Cardiac muscle cell (in vitro differentiated cells and primary cell): Measurements from ENCODE around the gene UAP1L1. TPM values are rescaled to one million over a fixed set of nuclear protein-coding genes. Genes with fewer than 3 reads are reported as not detected.

Source experiments
- DNase-seq, 2 donors: peaks; one replicate each; pipeline versions ENCODE4 v3.0.0 to v3.0.0-alpha.2; 2010 to 2017; ENCODE audit warnings: low read depth in 1 of 2, low spot score in 1 of 2
- H3K27ac ChIP-seq: fragments of 200-600 bp; sonication (generic); 2 replicates; pipeline ENCODE4 v1.5.1; 2016
- H3K27me3 ChIP-seq: fragments of 200-600 bp; sonication (generic); 2 replicates; pipeline ENCODE4 v1.6.0; 2016; ENCODE audit warnings: control low read depth
- H3K36me3 ChIP-seq: fragments of 200-600 bp; sonication (generic); 2 replicates; pipeline ENCODE4 v1.5.1; 2016; ENCODE audit warnings: control low read depth
- H3K4me1 ChIP-seq: fragments of 200-600 bp; sonication (generic); 2 replicates; pipeline ENCODE4 v1.8.1; 2017; ENCODE audit warnings: low read depth, mild to moderate bottlenecking, mixed run types
- H3K4me3 ChIP-seq: fragments of 200-600 bp; sonication (generic); 2 replicates; pipeline ENCODE4 v1.5.1; 2016; ENCODE audit warnings: mild to moderate bottlenecking
- H3K9me3 ChIP-seq: fragments of 200-600 bp; sonication (generic); 2 replicates; pipeline ENCODE4 v1.5.1; 2017; ENCODE audit warnings: low read depth, mild to moderate bottlenecking, control low read depth
- polyA plus RNA-seq: library from polyadenylated mRNA; unstranded; fragments of >200 nt; fragmentation: Nextera tagmentation; extraction: Ambion mirVana; gene quantifications from 2 replicates; pipeline ENCODE4 v1.2.1, GENCODE V29; 2016
- total RNA-seq: library from RNA; depleted of rRNA; stranded (reverse); fragments of >200 nt; gene quantifications from 2 replicates; pipeline ENCODE4 v1.2.3, GENCODE V29; 2016
- TF ChIP-seq, protein P1 (sequence below): IDR thresholded peaks from 2 replicates; pipeline ENCODE4 v1.5.1; 2012; ENCODE audit warnings: low read depth, mild to moderate bottlenecking, low read length

The UAP1L1 gene
- total and polyA plus RNA-seq, 2 experiments from 2014 or later: 9.9 to 13.3 TPM

DNA sequence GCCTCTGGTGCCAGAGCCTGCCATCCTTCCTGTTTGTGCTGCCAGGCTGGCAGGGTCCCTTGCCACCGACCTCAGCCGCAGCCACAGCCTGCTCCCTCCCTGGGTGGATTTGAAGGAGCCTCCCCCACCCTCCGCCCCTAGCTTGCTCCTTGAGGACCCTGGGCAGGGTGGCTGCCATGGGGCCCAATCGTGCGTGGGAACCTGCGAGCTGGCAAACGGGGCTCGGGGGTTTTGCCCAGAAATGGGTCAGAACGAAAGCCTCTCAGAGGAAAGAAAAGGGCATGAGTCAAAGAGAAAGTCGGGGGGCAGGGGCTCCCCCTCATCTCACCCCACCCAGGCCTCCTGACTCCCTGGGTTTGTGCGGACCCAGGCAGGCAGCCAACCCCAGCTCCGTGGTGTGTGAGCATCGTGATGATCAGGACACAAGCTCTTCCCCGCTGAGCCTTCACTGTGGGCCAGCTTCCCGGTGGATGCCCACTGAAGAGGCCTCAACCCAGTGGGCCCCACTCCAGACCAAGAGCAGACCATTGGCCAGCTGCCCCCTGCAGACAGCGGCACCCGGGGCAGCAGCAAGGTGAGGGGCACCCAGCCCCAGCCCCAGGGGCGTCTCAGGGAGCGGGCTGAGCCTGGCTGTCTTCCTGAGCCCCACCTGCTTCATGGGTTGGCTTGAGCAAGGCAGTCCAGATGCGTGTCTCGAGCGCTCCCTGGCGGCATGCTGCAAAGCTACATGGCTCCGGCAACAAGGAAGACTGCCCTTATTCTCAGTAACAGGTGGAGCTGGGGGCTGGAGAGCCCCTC is 42.4 kb upstream of the UAP1L1 start:
- Histone ChIP-seq H3K36me3 (no peaks in the 10 kb centered on the region), H3K4me3 (no peak overlapping the region), H3K9me3 (no peaks in the 10 kb centered on the region), H3K4me1 (no peaks in the 10 kb centered on the region), H3K27ac (no peak overlapping the region), H3K27me3 (no peaks in the 10 kb centered on the region)
- TF ChIP-seq, protein P1, sequence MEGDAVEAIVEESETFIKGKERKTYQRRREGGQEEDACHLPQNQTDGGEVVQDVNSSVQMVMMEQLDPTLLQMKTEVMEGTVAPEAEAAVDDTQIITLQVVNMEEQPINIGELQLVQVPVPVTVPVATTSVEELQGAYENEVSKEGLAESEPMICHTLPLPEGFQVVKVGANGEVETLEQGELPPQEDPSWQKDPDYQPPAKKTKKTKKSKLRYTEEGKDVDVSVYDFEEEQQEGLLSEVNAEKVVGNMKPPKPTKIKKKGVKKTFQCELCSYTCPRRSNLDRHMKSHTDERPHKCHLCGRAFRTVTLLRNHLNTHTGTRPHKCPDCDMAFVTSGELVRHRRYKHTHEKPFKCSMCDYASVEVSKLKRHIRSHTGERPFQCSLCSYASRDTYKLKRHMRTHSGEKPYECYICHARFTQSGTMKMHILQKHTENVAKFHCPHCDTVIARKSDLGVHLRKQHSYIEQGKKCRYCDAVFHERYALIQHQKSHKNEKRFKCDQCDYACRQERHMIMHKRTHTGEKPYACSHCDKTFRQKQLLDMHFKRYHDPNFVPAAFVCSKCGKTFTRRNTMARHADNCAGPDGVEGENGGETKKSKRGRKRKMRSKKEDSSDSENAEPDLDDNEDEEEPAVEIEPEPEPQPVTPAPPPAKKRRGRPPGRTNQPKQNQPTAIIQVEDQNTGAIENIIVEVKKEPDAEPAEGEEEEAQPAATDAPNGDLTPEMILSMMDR: peak; percentile 96
- peak; percentile 87 to 89 for DNase-seq

DNA sequence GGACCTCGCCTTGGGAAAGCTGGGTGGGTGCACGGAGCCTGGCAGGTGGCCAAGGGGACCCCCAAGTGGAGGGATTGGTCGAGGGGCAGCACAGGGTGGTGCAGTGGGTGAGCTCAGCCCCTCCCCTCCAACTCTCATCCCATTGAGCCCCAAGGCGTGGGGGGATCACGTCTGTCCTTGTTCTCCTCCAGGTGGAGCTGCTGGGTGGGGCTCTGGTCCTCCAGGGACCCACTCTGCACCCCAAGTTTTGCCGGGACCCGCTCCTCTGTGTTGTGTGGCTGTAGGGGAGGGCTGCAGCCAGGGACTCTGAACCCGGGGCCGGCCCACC is 41.8 kb upstream of the UAP1L1 start:
- no peaks in the 10 kb centered on the region for H3K4me1 ChIP-seq
- no peak for DNase-seq
- H3K27me3 ChIP-seq: no peaks in the 10 kb centered on the region
- no peak overlapping the region for H3K27ac ChIP-seq
- no peaks in the 10 kb centered on the region for H3K9me3 ChIP-seq
- TF ChIP-seq, protein P1: no peak
- H3K4me3 ChIP-seq: no peak overlapping the region
- no peaks in the 10 kb centered on the region for H3K36me3 ChIP-seq

DNA sequence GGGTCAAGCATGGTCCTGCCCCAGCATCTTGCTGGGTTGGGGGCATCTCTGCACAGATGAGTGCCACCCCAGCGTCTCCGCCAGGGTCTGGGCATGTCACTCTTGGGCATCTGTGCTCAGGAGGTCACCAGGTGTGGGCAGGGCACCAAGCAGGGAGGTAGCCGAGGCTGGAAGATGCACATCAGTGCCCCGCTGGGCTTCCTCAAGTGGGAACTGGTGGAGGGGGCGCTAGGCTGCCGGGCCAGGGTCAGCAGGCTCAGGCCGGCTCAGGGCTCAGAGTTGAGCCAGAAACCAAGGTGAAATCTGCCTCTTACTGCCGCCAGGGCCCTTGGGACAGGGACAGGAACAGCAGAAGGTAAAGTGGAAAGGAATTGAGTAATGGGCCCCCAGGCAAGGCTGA is 41.4 kb upstream of the UAP1L1 start:
- Histone ChIP-seq H3K4me3 (no peak overlapping the region), H3K27ac (no peak overlapping the region), H3K4me1 (no peaks in the 10 kb centered on the region), H3K9me3 (no peaks in the 10 kb centered on the region), H3K36me3 (no peaks in the 10 kb centered on the region), H3K27me3 (no peaks in the 10 kb centered on the region)
- no peak for DNase-seq
- TF ChIP-seq, protein P1: no peak

DNA sequence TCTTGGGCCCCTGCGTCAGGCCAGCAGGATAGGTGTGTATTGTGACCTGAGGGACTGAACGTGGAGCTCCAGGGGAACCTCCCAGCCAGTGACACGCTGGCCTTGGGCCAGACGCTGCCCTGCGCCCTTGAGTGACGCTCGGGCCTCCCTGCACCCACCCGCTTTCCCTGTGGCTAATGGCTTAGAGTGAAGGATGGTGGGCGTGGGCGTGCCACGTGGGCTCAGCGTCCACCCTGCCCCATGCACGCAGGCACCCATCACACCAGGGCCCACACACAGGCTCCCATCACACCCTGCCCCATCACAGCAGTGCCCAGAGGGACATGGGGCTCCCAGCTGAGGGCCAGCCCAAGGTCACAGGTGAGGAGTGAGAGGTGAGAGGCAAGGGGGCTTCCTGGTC is 40.3 kb upstream of the UAP1L1 start:
- H3K4me1 ChIP-seq: no peaks in the 10 kb centered on the region
- no peak overlapping the region for H3K27ac ChIP-seq
- no peaks in the 10 kb centered on the region for H3K27me3 ChIP-seq
- DNase-seq: no peak
- no peak overlapping the region for H3K4me3 ChIP-seq
- no peaks in the 10 kb centered on the region for H3K36me3 ChIP-seq
- TF ChIP-seq, protein P1: no peak
- no peaks in the 10 kb centered on the region for H3K9me3 ChIP-seq

DNA sequence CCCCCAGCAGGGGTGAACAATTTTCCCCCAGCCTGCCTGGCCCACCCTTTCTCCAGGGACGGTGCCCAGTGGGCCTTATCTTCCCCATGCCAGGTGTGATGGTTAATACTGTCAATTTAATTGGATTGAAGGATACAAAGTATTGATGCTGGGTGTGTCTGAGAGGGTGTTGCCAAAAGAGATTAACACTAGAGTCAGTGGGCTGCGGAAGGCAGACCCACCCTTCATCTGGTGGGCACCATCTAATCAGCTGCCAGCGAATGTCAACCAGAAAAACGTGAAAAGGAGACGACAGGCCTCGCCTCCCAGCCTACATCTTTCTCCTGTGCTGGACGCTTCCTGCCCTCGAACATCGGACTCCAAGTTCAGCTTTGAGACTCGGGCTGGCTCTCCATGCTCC is 39.8 kb upstream of the UAP1L1 start:
- no peaks in the 10 kb centered on the region for H3K9me3 ChIP-seq
- H3K27ac ChIP-seq: no peak overlapping the region
- no peaks in the 10 kb centered on the region for H3K4me1 ChIP-seq
- no peaks in the 10 kb centered on the region for H3K27me3 ChIP-seq
- H3K36me3 ChIP-seq: no peaks in the 10 kb centered on the region
- no peak for DNase-seq
- TF ChIP-seq, protein P1: no peak
- no peak overlapping the region for H3K4me3 ChIP-seq
